GM19395 (cell line): ENCODE measurements around the gene CCDC9B.

Experiments used
- ATAC-seq: cut with Tn5 transposase; IDR thresholded peaks from one replicate; pipeline ENCODE4 v1.9.1; 2021; ENCODE audit warnings: mild to moderate bottlenecking, moderate library complexity; ENCODE audit not compliant: unreplicated experiment

Gene CCDC9B

GRCh38 chr15:40310993-40311392 is 29.7 kb downstream of the CCDC9B start:
- ATAC-seq = no peak

- ATAC-seq = no peak
These were observed 30.5 kb downstream of the CCDC9B start for GRCh38 chr15:40310001-40310959.

- no peak for ATAC-seq
These were observed 31.3 kb downstream of the CCDC9B start for GRCh38 chr15:40309344-40309862.

- ATAC-seq = peak; percentile 75
These were observed 33.1 kb downstream of the CCDC9B start, which contains the start of gene PLCB2 for GRCh38 chr15:40307421-40308211. PLCB2 (minus strand) TSS chr15:40307935; CDS start chr15:40307672, 263 bp downstream.

GRCh38 chr15:40306908-40307307 is 33.8 kb downstream of the CCDC9B start:
- ATAC-seq = no peak

- ATAC-seq = no peak
These were observed 34.4 kb downstream of the CCDC9B start for GRCh38 chr15:40306371-40306770.

GRCh38 chr15:40305281-40305680 is 35.5 kb downstream of the CCDC9B start:
- ATAC-seq = no peak

GRCh38 chr15:40303576-40303975 is 37.2 kb downstream of the CCDC9B start:
- ATAC-seq = no peak

- no peak for ATAC-seq
These were observed 37.8 kb downstream of the CCDC9B start for GRCh38 chr15:40302981-40303380.

- no peak for ATAC-seq
These were observed 38.4 kb downstream of the CCDC9B start for GRCh38 chr15:40302288-40302886.

GRCh38 chr15:40301467-40302179 is 39.1 kb downstream of the CCDC9B start:
- ATAC-seq = no peak

GRCh38 chr15:40300771-40301170 is 40.0 kb downstream of the CCDC9B start:
- ATAC-seq = no peak

GRCh38 chr15:40300367-40300766 is 40.4 kb downstream of the CCDC9B start:
- no peak for ATAC-seq

- ATAC-seq = no peak
These were observed 42.4 kb downstream of the CCDC9B start for GRCh38 chr15:40298216-40298935.

- ATAC-seq = no peak
These were observed 43.4 kb downstream of the CCDC9B start for GRCh38 chr15:40297356-40297755.

- ATAC-seq = no peak
These were observed 44.0 kb downstream of the CCDC9B start for GRCh38 chr15:40296561-40297230.

- no peak for ATAC-seq
These were observed 44.7 kb downstream of the CCDC9B start for GRCh38 chr15:40295877-40296560.

GRCh38 chr15:40295297-40295696 is 45.4 kb downstream of the CCDC9B start:
- no peak for ATAC-seq
